ENCODE measurements around the gene LPCAT2. TPM values are rescaled to one million over a fixed set of nuclear protein-coding genes. Genes with fewer than 3 reads are reported as not detected.

Gene LPCAT2
- total and polyA plus RNA-seq, 2 of the 13 experiments (the other 11 are each of a cell fraction or from before 2014, with no cell fraction given): 9.9 to 17.6 TPM

GRCh38 chr16:55505333-55506015 lies 3.4 kb upstream of the LPCAT2 start (continued):
- no peak for TF ChIP-seq ZNF318 (CRISPR knock-in tag; IDR thresholded peaks at IDR 0.05)
- no peak for TF ChIP-seq MAFG (CRISPR knock-in tag; IDR thresholded peaks at IDR 0.05)
- TF ChIP-seq PRDM10 (CRISPR knock-in tag; IDR thresholded peaks at IDR 0.05; ENCODE audit: low read depth): no peak
- no peak for TF ChIP-seq NONO (IDR thresholded peaks at IDR 0.05)
- no peak for TF ChIP-seq NONO (CRISPR knock-in tag; conservative IDR thresholded peaks at IDR 0.05)
- TF ChIP-seq RNF2 (conservative IDR thresholded peaks at IDR 0.05; ENCODE audit: low read depth): no peak
- TF ChIP-seq ZNF644 (CRISPR knock-in tag; IDR thresholded peaks at IDR 0.05; ENCODE audit: low read depth): no peak
- TF ChIP-seq ZNF232 (CRISPR knock-in tag; IDR thresholded peaks at IDR 0.05; ENCODE audit: borderline replicate concordance): no peak
- TF ChIP-seq TCF12 (IDR thresholded peaks at IDR 0.05): no peak
- TF ChIP-seq TCF12 (CRISPR knock-in tag; IDR thresholded peaks at IDR 0.05): no peak
- no peak for TF ChIP-seq ZNF263 (CRISPR knock-in tag; IDR thresholded peaks at IDR 0.05)
- no peak for TF ChIP-seq ZNF790 (CRISPR knock-in tag; IDR thresholded peaks at IDR 0.05; ENCODE audit: borderline replicate concordance)
- TF ChIP-seq KDM2A (CRISPR knock-in tag; IDR thresholded peaks at IDR 0.05; ENCODE audit: borderline replicate concordance, low read depth): peak; percentile 1; the same call in 1 of the 2 replicates

Measured in HepG2 (cell line).